ENCODE data around the gene PEX26.
A peak's percentile ranks its signal among the peaks of the same experiment; 100 is the strongest.
"Not testable (repeated sequence)": the region's sequence is repeated elsewhere in the genome, so short reads cannot be mapped to it uniquely, and the experiment has no call there.

The PEX26 gene

GRCh38 chr22:18077639-18078328 lies at the start of gene PEX26:
Gene PEX26 (plus strand): TSS chr22:18077990. CDS start chr22:18078377, 387 bp downstream.
- peak; percentile 96 for DNase-seq (ENCODE audit: low spot score)

DNA sequence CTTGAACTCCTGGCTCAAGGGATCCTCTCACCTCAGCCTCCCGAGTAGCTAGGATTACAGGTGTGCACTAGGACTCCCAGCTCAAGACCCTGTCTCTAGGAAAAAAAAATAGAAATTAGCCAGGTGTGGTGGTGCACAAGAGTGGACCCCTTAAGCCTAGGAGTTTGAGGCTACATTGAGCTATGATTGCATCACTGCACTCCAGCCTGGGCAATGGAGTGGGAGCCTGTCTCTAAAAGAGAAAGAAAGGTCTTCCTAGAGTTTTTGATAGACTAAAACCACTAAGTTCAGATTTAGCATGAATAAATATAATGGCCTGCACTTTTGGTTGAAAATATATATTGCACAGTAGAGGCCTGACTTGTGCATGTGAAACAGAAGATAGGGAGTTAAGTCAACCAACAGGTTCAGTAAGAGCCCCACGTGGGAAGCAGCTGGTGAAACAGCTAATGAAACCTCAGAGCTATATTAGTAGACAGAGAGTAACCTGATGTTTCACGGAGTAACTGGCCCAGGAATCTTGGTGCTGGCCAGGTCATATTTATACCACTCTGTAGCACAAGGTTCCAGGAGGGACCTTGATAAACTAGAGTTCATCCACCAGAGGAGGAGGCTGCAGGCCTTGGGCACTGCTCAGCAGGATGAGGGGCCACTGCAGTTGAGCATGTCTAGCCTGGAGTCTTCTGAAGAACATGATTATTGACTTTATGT lies 48.8 kb upstream of the PEX26 start:
- no peak for DNase-seq (ENCODE audit: low spot score)

DNA sequence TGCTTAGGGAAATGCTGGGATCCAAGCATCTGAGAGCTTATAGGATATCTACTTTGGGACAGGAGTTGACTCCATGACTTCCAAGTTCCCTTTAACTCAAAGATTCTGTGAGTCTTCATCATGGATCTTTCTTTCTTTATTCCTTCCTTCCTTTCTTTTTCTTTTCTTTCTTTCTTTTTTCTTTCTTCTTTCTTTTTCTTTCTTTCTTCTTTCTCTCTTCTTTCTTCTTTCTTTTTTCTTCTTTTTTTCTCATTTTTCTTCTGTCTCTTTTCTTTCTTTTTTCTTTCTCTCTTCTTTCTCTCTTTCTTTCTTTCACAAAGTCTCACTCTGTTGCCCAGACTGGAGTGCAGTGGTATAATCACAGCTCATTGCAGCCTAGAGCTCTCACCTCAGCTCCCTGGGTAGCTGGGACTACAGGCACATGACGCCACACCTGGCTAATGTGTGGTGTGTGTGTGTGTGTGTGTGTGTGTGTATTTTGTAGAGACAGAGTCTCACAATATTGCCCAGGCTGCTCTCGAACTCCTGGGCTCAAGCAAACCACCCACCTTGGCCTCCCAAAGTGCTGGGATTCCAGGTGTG lies 48.0 kb upstream of the PEX26 start:
- no peak for DNase-seq (ENCODE audit: low spot score)

DNA sequence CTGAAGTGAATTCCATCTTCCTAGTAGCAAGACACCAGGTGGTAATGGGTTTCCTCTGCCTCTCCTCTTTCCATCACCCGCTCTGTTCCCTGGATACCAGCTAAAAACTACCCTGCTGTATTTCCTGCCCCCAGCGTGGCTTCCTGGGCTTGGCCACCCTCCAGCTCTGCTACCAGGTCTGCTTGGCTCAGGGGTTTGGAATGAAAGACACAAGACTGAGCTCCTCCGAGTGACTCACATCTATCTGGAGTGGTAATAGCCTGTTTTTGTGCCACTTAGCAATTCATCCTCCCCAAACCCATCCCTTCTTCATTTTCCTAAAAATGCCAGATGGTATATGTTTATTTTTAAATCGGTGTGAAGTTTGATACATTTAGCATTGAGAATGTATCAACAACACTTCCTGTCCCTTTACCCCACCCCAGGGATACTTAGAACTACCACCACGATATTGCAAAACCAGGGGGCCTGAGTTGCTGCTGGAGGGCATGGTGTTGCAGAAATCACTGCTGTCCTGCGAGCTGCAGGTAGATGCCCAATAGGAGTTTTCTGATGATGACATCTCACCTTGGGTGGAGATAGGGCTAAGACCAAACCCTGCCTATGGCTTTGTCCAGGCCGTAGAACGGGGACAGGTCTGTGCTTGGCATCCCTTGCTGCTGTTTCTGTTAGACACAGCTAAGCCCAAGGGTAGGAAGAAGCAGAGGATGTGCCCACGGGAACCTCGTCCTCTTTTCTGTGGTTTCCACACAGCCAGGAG lies 45.9 kb upstream of the PEX26 start:
- DNase-seq (ENCODE audit: low spot score): no peak

GRCh38 chr22:18032455-18033101 lies 45.2 kb upstream of the PEX26 start:
- no peak for DNase-seq (ENCODE audit: low spot score)

DNA sequence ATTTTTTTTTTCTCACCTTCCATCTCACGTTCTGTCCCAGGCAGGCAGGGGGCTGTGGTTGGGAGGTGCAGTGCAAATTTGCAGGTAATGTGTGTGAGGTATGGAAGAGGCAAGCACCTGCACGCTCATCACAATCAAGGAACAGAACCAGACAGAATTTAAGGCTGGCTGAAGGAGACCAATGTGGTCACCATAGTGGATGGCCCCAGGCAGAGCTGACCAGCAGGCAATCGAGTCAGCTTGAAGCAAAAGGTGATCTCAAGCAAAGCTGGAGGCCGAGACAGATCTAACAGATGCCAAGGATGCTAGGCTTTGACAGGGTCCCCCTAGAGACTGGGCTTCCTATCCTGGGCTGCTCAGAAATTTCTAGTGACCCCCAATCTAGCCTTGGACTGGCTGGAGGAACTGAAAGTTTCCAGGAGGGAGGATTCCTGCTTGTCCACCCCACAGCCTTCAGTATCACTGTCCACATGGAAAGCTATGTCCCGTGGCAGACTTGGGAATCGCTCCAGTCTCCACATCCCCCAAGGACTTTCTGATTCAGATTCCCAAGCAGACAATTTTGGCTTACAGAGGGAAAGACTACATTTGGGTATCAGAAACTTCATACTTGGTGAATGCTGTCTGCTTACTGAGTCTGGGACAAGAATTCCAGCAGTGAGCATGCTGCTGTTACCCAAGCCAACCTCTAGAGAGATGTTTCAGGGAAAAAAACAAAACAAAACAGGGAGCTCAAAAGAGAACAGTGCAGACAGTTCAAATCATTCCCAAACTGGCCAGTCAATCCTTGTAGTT lies 44.4 kb upstream of the PEX26 start:
- DNase-seq (ENCODE audit: low spot score): no peak

- no peak for DNase-seq (ENCODE audit: low spot score)
Observed at GRCh38 chr22:18034076-18034475, 43.7 kb upstream of the PEX26 start.

GRCh38 chr22:18035751-18036150 lies 42.0 kb upstream of the PEX26 start:
- no peak for DNase-seq (ENCODE audit: low spot score)

DNA sequence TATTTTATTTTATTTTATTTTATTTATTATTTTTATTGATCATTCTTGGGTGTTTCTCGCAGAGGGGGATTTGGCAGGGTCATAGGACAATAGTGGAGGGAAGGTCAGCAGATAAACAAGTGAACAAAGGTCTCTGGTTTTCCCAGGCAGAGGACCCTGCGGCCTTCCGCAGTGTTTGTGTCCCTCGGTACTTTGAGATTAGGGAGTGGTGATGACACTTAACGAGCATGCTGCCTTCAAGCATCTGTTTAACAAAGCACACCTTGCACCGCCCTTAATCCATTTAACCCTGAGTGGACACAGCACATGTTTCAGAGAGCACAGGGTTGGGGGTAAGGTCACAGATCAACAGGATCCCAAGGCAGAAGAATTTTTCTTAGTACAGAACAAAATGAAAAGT lies 36.9 kb upstream of the PEX26 start:
- not testable (repeated sequence) for DNase-seq (ENCODE audit: low spot score)

- no peak for DNase-seq (ENCODE audit: low spot score)
Observed at GRCh38 chr22:18042685-18043084, 35.1 kb upstream of the PEX26 start.

DNA sequence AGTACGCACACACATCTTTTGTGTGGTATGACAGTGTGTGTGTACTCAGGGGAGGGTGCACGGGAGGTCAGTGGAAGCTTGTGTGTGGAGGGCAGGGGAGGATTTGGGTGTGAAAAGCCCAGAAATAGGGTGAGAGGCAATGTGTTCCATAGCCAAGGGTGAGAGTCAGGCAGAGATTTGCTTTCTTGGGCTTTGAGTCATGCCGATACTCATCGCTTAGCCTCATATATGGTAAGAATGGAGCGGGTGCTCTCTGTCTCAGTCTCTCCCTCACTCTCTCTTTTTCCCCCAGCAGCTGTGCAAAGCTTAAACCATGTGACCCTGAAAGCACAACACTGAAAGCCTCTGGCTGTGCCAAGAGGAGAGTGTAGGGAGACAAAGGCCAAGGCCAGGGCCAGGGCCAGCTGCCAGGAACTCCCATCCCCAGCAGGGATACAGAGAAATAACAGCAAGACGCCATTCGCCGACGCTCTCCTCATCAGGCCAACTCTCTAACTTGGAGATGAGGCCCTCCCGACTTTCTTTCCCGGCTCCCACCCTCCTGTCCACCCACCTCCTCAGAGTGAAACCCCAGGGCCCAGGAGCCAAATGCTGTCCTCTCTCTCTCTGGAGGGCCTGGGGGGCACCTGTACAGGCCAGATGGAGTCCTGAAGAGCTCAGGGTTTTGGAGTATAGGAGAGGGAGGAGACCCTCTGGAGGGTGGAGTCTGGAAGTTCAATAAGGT lies 33.1 kb upstream of the PEX26 start:
- no peak for DNase-seq (ENCODE audit: low spot score)

GRCh38 chr22:18045794-18046193 lies 32.0 kb upstream of the PEX26 start:
- DNase-seq (ENCODE audit: low spot score): no peak

- DNase-seq (ENCODE audit: low spot score): no peak
Observed at GRCh38 chr22:18048041-18048440, 29.7 kb upstream of the PEX26 start.

DNA sequence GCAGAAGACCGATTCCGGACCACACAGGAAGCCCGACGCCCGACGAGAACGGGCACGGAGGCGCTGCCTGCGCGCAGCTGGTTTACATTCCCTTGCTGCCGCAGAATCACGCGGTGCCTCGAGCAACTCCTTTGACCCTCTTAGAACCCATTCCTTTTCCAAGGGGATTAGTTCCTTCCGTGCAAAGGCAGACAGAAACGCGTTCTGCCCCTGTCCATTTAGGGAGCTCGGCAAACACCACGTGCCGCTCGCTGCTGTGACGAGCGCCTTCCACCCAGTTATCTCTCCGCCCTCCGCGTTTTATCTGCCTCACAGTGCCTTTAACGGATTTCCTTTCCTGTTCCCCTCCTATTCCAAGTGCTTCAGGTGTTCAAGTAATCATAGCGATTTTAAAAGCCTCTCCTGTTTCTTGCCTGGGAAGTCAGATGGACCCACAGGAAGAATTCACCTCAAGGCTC lies 29.3 kb upstream of the PEX26 start:
- DNase-seq (ENCODE audit: low spot score): no peak

DNA sequence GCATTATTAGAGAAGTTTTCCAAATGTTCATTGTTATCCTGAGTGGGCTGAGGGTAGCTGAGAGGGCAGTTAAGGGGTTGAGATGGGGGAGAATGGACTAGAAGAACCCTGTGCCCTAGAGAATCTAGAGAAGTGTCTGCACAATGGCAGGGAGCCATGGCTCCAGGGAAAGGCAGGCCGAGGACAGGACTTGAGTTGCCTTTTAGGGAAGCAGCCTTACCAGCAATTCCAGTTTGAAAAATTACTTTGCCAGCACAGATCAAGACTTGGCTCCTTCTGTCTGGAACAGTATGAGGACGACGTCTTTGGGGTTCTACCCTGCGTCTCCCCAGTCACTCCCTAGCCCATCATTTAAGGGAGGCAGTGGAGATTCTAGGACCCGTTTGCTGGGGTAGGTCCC lies 27.7 kb upstream of the PEX26 start:
- DNase-seq (ENCODE audit: low spot score): no peak

- DNase-seq (ENCODE audit: low spot score): not testable (repeated sequence)
Observed at GRCh38 chr22:18051113-18051512, 26.7 kb upstream of the PEX26 start.

- DNase-seq (ENCODE audit: low spot score): not testable (repeated sequence)
Observed at GRCh38 chr22:18053216-18053946, 24.4 kb upstream of the PEX26 start.

DNA sequence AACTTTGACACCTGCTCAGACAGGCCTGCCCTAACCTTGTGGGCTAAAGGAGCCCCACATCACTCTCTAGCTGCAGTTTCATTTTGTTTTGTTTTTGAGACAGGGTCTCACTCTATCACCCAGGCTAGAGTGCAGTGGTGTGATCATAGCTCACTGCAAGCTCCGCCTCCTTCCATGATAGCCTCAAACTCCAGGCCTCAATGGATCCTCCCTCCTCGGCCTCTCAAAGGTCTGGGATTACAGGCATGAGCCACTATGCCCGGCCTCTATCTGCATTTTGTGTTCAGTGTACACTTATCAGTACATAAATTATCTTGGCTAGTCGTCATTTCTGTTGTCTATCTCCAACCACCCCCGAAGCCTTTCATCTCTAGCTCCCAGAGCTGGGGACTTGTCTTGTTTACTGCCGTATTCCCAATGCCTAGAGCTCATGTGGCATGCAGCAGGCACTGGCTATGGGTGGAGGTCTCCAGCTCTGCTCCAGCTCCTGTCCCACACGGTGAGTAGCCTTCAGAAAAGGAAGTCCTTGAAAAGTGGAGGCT lies 22.1 kb upstream of the PEX26 start:
- DNase-seq (ENCODE audit: low spot score): no peak

GRCh38 chr22:18056161-18056666 lies 21.6 kb upstream of the PEX26 start:
- DNase-seq (ENCODE audit: low spot score): no peak
